Nephron (organoid): ENCODE data around the gene EPHB3.
A peak's percentile ranks its signal among the peaks of the same experiment; 100 is the strongest.

Source experiments
- H3K27ac Mint-ChIP-seq, 3 experiments: 2 replicates each; pipeline ENCODE4 v1.8.0; 2020; ENCODE audit warnings: mixed read lengths in 3 of 3, mild to moderate bottlenecking in 2 of 3, moderate library complexity in 1 of 3
- H3K27me3 Mint-ChIP-seq: 2 replicates; pipeline ENCODE4 v1.8.0; 2021; ENCODE audit warnings: low read depth, mild to moderate bottlenecking, moderate library complexity, mixed read lengths
- H3K36me3 Mint-ChIP-seq: 2 replicates; pipeline ENCODE4 v1.8.0; 2020; ENCODE audit warnings: low read depth, mixed read lengths
- H3K4me1 Mint-ChIP-seq: 2 replicates; pipeline ENCODE4 v1.8.0; 2020; ENCODE audit warnings: mixed read lengths
- H3K4me3 Mint-ChIP-seq, 3 experiments: 2 replicates each; pipeline ENCODE4 v1.8.0; 2020; ENCODE audit warnings: mild to moderate bottlenecking in 3 of 3, mixed read lengths in 3 of 3, moderate library complexity in 2 of 3
- H3K9me3 Mint-ChIP-seq: 2 replicates; pipeline ENCODE4 v1.8.0; 2020; ENCODE audit warnings: mixed read lengths
- TF ChIP-seq, protein P1 (sequence below), 3 experiments: fragments of 200-600 bp; sonication (generic); IDR thresholded peaks; one replicate each; pipeline ENCODE4 v1.5.0; 2021; ENCODE audit warnings: antibody characterized with exemption in 3 of 3; ENCODE audit not compliant: unreplicated experiment in 3 of 3

The EPHB3 gene

DNA sequence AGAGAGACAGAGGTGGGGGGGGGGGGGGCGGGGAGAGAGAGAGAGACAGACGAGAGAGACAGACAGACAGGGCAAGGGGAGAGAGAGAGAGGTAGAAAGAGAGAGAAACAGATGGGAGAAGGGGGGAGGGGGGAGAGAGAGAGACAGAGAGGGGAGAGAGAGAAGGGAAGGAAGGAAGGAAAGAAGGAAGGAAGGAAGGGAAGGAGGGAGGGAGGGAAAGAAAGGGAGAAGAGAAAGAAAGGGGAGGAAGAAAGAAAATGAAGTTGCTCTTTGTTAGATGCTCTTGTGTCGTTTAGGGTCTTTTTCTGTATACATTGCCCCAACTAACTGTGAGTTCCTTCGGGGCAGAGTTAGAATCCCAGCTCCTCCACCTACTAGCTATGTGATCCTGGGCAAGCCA is 19.0 kb upstream of the EPHB3 start:
- TF ChIP-seq, protein P1, sequence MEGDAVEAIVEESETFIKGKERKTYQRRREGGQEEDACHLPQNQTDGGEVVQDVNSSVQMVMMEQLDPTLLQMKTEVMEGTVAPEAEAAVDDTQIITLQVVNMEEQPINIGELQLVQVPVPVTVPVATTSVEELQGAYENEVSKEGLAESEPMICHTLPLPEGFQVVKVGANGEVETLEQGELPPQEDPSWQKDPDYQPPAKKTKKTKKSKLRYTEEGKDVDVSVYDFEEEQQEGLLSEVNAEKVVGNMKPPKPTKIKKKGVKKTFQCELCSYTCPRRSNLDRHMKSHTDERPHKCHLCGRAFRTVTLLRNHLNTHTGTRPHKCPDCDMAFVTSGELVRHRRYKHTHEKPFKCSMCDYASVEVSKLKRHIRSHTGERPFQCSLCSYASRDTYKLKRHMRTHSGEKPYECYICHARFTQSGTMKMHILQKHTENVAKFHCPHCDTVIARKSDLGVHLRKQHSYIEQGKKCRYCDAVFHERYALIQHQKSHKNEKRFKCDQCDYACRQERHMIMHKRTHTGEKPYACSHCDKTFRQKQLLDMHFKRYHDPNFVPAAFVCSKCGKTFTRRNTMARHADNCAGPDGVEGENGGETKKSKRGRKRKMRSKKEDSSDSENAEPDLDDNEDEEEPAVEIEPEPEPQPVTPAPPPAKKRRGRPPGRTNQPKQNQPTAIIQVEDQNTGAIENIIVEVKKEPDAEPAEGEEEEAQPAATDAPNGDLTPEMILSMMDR (IDR thresholded peaks at IDR 0.05; ENCODE audit: unreplicated experiment in 3 of 3) = no peak
- H3K36me3 Mint-ChIP-seq = no peaks in the 10 kb centered on the region
- no peak overlapping the region for H3K4me3 Mint-ChIP-seq
- peaks cover 4% of the 10 kb centered on the region for H3K4me1 Mint-ChIP-seq
- peaks cover 81% of the 10 kb centered on the region for H3K27me3 Mint-ChIP-seq
- H3K27ac Mint-ChIP-seq = no peak overlapping the region
- H3K9me3 Mint-ChIP-seq = no peaks in the 10 kb centered on the region

DNA sequence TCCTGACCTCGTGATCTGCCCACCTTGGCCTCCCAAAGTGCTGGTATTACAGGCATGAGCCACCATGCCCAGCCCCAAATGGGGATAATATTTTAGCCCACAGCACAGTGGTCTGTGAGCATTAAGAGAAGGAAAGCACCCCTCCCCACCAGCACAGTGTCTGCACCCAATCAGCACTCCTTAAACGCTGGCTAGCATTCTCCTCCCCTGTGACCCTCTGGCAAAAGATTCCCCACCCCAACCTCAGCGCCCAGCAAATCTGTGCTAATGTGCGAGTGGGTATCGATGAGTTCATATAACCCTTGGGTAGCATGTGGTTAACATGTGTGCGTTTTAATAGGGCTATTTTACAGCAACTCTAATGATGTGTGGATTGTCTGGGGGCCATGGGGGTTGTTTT is 18.3 kb upstream of the EPHB3 start:
- Mint-ChIP-seq H3K9me3 (no peaks in the 10 kb centered on the region), H3K27ac (no peak overlapping the region), H3K27me3 (peaks cover 75% of the 10 kb centered on the region), H3K4me1 (peaks cover 4% of the 10 kb centered on the region), H3K4me3 (no peak overlapping the region), H3K36me3 (no peaks in the 10 kb centered on the region)
- TF ChIP-seq, protein P1 (IDR thresholded peaks at IDR 0.05; ENCODE audit: unreplicated experiment in 3 of 3) = no peak

DNA sequence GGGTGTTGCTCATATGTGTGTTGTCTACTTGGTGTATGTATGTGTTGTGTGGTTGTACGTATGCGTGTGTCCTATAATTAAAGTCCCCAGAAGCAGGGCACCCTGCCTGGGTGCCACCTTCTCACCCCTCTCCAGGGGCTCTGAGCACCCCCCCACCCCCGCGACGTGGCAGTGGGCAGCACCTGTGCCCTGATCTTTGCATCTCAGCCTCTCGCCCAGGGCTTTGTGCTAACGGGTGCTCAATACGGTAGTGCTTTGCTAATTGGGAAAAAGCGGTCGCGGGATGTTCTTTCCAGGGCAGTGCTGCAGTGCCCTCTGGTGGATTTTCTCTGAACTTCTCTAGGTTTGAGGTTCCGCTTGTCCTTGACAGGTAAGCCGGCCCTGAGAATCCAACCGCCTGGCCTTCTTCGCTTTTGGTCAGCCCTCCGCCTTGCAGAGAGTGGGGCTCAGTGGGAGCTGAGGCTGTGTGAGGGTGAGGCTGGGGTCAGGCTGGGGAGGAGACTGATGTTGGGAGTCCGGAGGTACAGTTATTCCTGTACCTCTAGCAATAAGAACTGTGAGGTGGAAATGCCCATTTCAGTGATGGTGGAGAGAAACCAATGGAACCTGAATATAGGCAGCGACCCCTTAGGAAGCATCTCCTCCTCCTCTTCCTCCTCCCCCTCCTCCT is 17.6 kb upstream of the EPHB3 start:
- H3K36me3 Mint-ChIP-seq = no peaks in the 10 kb centered on the region
- no peak overlapping the region for H3K27ac Mint-ChIP-seq
- no peaks in the 10 kb centered on the region for H3K4me1 Mint-ChIP-seq
- H3K9me3 Mint-ChIP-seq = no peaks in the 10 kb centered on the region
- no peak overlapping the region for H3K4me3 Mint-ChIP-seq
- peaks cover 71% of the 10 kb centered on the region for H3K27me3 Mint-ChIP-seq
- TF ChIP-seq, protein P1 (IDR thresholded peaks at IDR 0.05; ENCODE audit: unreplicated experiment in 3 of 3) = peak; percentile 85 to 93 (median 88)

DNA sequence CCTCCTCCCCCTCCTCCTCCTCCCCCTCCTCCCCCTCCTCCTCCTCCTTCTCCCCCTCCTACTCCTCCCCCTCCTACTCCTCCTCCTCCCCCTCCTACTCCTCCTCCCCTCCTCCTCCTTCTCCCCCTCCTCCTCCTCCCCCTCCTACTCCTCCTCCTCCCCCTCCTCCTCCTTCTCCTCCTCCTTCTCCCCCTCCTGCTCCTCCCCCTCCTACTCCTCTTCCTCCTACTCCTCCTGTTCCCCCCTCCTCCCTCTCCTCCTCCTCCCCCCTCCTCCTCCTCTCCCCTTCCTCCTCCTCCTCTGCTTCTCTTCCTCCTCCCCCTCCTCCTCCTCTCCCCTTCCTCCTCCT is 17.1 kb upstream of the EPHB3 start:
- Mint-ChIP-seq H3K36me3 (no peaks in the 10 kb centered on the region), H3K27ac (no peak overlapping the region), H3K9me3 (no peaks in the 10 kb centered on the region), H3K4me1 (no peaks in the 10 kb centered on the region), H3K27me3 (peaks cover 66% of the 10 kb centered on the region), H3K4me3 (no peak overlapping the region)
- TF ChIP-seq, protein P1 (IDR thresholded peaks at IDR 0.05; ENCODE audit: unreplicated experiment in 3 of 3) = no peak

DNA sequence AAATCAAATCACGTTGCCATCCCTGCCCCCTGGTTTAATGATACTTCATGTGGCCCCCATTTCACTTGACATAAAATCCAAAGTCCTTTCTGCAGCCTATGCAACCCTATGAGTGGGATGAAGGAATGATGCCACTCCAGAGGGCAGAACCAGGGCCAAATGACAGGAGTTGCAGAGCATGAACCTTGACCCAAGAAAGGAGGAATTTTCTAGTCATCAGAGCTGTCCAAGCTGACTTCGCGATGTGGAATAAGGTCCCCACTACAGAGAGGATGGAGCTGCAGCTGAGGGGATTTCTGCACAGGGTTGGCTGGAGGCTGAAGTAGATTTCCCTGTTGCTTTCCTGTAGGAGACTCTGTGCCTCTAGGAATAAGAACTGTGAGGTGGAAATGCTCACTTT is 15.8 kb upstream of the EPHB3 start:
- TF ChIP-seq, protein P1 (IDR thresholded peaks at IDR 0.05; ENCODE audit: unreplicated experiment in 3 of 3) = no peak
- Mint-ChIP-seq H3K9me3 (no peaks in the 10 kb centered on the region), H3K4me1 (no peaks in the 10 kb centered on the region), H3K27ac (no peak overlapping the region), H3K27me3 (peaks cover 58% of the 10 kb centered on the region), H3K4me3 (no peak overlapping the region), H3K36me3 (no peaks in the 10 kb centered on the region)

DNA sequence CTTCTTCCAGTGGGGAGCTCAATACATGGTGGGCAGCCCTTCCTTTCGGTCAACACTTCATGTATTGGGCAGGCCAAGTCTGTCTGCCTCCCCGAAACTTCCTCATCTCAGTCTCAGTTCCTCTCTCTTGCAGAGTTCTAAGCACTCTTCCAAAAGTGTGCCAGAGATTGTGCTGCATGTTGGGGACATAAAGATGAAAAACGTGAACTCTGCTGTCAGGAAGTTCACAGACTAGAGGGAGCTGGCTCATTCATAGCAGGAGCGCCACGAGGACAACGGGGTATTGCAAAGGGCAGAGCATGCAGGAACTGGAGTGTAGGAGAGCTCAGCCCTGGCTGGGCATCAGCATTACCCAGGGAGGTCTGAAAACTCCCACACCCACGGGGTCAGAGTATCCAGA is 15.3 kb upstream of the EPHB3 start:
- H3K36me3 Mint-ChIP-seq = no peaks in the 10 kb centered on the region
- H3K4me3 Mint-ChIP-seq = no peak overlapping the region
- TF ChIP-seq, protein P1 (IDR thresholded peaks at IDR 0.05; ENCODE audit: unreplicated experiment in 3 of 3) = no peak
- H3K27ac Mint-ChIP-seq = no peak overlapping the region
- peaks cover 53% of the 10 kb centered on the region for H3K27me3 Mint-ChIP-seq
- no peaks in the 10 kb centered on the region for H3K9me3 Mint-ChIP-seq
- no peaks in the 10 kb centered on the region for H3K4me1 Mint-ChIP-seq
